Neural progenitor cell (in vitro differentiated cells): ENCODE measurements around the gene LAMA2.

Source experiments
- CTCF ChIP-seq: fragments of 200-600 bp; sonication (generic); IDR thresholded peaks from 2 replicates; pipeline ENCODE4 v1.5.1; 2017; ENCODE audit warnings: antibody characterized with exemption, mild to moderate bottlenecking
- EZH2 ChIP-seq: fragments of 200-600 bp; sonication (generic); IDR thresholded peaks from 2 replicates; pipeline ENCODE4 v1.6.1; 2017; ENCODE audit warnings: antibody characterized with exemption, mild to moderate bottlenecking, moderate library complexity

GRCh38 chr6:129211626-129212025 is 328.7 kb downstream of the LAMA2 start:
- TF ChIP-seq CTCF (no peak), EZH2 (no peak)
